ENCODE measurements around the gene EXOSC2. TPM values are rescaled to one million over a fixed set of nuclear protein-coding genes. Genes with fewer than 3 reads are reported as not detected.

EXOSC2 gene
- total and polyA plus RNA-seq, 2 of the 13 experiments (the other 11 are each of a cell fraction or from before 2014, with no cell fraction given): 27.5 to 63.8 TPM

DNA sequence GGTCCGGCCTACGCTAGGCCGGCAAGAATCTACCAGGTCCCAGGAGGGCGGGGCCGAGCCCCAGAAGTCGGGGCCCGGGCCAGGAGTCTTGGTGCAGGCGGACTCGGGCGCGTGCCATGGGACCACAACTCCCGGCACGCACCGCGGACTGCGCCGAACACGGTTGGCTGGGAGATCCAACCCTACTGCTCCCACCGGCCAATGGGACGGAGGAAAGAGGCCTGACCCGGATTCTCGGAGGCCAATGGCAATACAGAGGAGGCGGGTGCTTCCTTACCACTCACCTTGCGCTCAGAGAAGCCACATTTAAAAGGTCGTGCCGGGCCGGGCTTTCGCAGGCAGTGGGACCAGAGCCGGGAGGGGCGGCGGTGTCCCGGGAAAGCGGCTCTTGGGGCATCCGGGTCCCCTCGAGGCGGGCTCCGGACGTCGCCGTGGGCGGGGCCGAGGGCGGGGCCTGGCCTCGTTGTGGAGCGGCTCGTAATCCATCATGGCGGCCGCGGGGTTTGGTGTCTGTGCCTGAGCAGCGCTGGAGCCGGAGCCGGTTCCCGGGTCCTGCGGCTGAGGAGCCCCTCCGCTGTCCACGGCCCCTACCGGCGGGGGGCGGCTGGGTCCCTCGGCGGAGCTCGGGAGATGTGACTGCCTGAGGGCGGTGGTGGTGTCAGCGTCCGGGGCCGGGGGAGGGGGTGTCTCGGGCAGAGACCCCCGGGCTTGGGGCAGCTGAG lies 19.1 kb downstream of the EXOSC2 start (continued):
- TF ChIP-seq ZNF232 (CRISPR knock-in tag; IDR thresholded peaks at IDR 0.05; ENCODE audit: borderline replicate concordance) (no peak), HOXA5 (CRISPR knock-in tag; IDR thresholded peaks at IDR 0.05) (0 out of 2 replicates have a peak, but pooled peaks have one; percentile 13), GZF1 (CRISPR knock-in tag; IDR thresholded peaks at IDR 0.05) (no peak), NFYB (CRISPR knock-in tag; IDR thresholded peaks at IDR 0.05) (peak; percentile 99), ETV5 (CRISPR knock-in tag; IDR thresholded peaks at IDR 0.05; ENCODE audit: borderline replicate concordance) (peak; percentile 23; the same call in 1 of the 2 replicates), ZKSCAN5 (CRISPR knock-in tag; IDR thresholded peaks at IDR 0.05) (no peak), ZNF431 (CRISPR knock-in tag; IDR thresholded peaks at IDR 0.05; ENCODE audit: borderline replicate concordance, low read depth) (no peak), CHD4 (IDR thresholded peaks at IDR 0.05; ENCODE audit: borderline replicate concordance, low read length) (no peak), GATAD2A (CRISPR knock-in tag; IDR thresholded peaks at IDR 0.05) (no peak; the same call in 1 of the 2 replicates), TOE1 (CRISPR knock-in tag; IDR thresholded peaks at IDR 0.05) (no peak), ZFP1 (CRISPR knock-in tag; IDR thresholded peaks at IDR 0.05) (0 out of 2 replicates have a peak, but pooled peaks have one; percentile 48), ZNF761 (CRISPR knock-in tag; conservative IDR thresholded peaks at IDR 0.05) (peak; percentile 50; the same call in 1 of the 2 replicates), MBNL3 (CRISPR knock-in tag; conservative IDR thresholded peaks at IDR 0.05) (no peak), MEIS2 (CRISPR knock-in tag; IDR thresholded peaks at IDR 0.05) (no peak; the same call in 1 of the 2 replicates), ZFY (CRISPR knock-in tag; IDR thresholded peaks at IDR 0.05) (peak; percentile 87), ARNT (IDR thresholded peaks at IDR 0.05) (no peak), RELA (CRISPR knock-in tag; IDR thresholded peaks at IDR 0.05) (no peak; the same call in 1 of the 2 replicates), KAT8 (CRISPR knock-in tag; IDR thresholded peaks at IDR 0.05) (0 out of 2 replicates have a peak, but pooled peaks have one; percentile 34), ZNF773 (CRISPR knock-in tag; IDR thresholded peaks at IDR 0.05; ENCODE audit: borderline replicate concordance) (no peak), EP300 (IDR thresholded peaks at IDR 0.05; ENCODE audit: low read depth in 2 of 2, low read length in 2 of 2) (no peak), EP300 (CRISPR knock-in tag; IDR thresholded peaks at IDR 0.05; ENCODE audit: borderline replicate concordance) (no peak), ZNF33B (CRISPR knock-in tag; IDR thresholded peaks at IDR 0.05) (no peak), NCOA5 (CRISPR knock-in tag; IDR thresholded peaks at IDR 0.05) (no peak)
- TF ChIP-seq, protein P1, sequence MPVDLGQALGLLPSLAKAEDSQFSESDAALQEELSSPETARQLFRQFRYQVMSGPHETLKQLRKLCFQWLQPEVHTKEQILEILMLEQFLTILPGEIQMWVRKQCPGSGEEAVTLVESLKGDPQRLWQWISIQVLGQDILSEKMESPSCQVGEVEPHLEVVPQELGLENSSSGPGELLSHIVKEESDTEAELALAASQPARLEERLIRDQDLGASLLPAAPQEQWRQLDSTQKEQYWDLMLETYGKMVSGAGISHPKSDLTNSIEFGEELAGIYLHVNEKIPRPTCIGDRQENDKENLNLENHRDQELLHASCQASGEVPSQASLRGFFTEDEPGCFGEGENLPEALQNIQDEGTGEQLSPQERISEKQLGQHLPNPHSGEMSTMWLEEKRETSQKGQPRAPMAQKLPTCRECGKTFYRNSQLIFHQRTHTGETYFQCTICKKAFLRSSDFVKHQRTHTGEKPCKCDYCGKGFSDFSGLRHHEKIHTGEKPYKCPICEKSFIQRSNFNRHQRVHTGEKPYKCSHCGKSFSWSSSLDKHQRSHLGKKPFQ (CRISPR knock-in tag; IDR thresholded peaks at IDR 0.05; ENCODE audit: insufficient replicate concordance): no peak
- TF ChIP-seq, protein P2, sequence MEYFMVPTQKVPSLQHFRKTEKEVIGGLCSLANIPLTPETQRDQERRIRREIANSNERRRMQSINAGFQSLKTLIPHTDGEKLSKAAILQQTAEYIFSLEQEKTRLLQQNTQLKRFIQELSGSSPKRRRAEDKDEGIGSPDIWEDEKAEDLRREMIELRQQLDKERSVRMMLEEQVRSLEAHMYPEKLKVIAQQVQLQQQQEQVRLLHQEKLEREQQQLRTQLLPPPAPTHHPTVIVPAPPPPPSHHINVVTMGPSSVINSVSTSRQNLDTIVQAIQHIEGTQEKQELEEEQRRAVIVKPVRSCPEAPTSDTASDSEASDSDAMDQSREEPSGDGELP (IDR thresholded peaks at IDR 0.05; ENCODE audit: borderline replicate concordance, low read depth): no peak
- TF ChIP-seq, protein P3, sequence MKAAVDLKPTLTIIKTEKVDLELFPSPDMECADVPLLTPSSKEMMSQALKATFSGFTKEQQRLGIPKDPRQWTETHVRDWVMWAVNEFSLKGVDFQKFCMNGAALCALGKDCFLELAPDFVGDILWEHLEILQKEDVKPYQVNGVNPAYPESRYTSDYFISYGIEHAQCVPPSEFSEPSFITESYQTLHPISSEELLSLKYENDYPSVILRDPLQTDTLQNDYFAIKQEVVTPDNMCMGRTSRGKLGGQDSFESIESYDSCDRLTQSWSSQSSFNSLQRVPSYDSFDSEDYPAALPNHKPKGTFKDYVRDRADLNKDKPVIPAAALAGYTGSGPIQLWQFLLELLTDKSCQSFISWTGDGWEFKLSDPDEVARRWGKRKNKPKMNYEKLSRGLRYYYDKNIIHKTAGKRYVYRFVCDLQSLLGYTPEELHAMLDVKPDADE (CRISPR knock-in tag; IDR thresholded peaks at IDR 0.05): 0 out of 2 replicates have a peak, but pooled peaks have one; percentile 20
- TF ChIP-seq, protein P4, sequence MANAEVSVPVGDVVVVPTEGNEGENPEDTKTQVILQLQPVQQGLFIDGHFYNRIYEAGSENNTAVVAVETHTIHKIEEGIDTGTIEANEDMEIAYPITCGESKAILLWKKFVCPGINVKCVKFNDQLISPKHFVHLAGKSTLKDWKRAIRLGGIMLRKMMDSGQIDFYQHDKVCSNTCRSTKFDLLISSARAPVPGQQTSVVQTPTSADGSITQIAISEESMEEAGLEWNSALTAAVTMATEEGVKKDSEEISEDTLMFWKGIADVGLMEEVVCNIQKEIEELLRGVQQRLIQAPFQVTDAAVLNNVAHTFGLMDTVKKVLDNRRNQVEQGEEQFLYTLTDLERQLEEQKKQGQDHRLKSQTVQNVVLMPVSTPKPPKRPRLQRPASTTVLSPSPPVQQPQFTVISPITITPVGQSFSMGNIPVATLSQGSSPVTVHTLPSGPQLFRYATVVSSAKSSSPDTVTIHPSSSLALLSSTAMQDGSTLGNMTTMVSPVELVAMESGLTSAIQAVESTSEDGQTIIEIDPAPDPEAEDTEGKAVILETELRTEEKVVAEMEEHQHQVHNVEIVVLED (CRISPR knock-in tag; IDR thresholded peaks at IDR 0.05; ENCODE audit: borderline replicate concordance): peak; percentile 72; the same call in 1 of the 2 replicates
